Neural cell (in vitro differentiated cells): ENCODE measurements around the gene MED26. TPM values are rescaled to one million over a fixed set of nuclear protein-coding genes. Genes with fewer than 3 reads are reported as not detected.

ENCODE experiments used
- H2AFZ ChIP-seq: fragments of 200-600, 300-800 bp; sonication (generic), shearing (Covaris generic); 2 replicates; pipeline ENCODE4 v1.6.0; 2014; ENCODE audit warnings: low read depth, mild to moderate bottlenecking, antibody characterized with exemption, low read length, moderate library complexity
- H3F3A ChIP-seq: fragments of 200-600 bp; shearing (Covaris generic); 2 replicates; pipeline ENCODE4 v1.6.1; 2016; ENCODE audit warnings: mild to moderate bottlenecking, moderate library complexity, mixed read lengths, antibody characterized with exemption, low read length; ENCODE audit not compliant: insufficient read depth, poor library complexity, severe bottlenecking
- H3K27ac ChIP-seq: fragments of 200-600, 300-800 bp; sonication (generic), shearing (Covaris generic); 2 replicates; pipeline ENCODE4 v1.5.1; 2014; ENCODE audit warnings: mild to moderate bottlenecking, low read length, moderate library complexity
- H3K27me3 ChIP-seq: fragments of 300-800, 200-600 bp; sonication (generic), shearing (Covaris generic); 2 replicates; pipeline ENCODE4 v1.6.0; 2014; ENCODE audit warnings: mild to moderate bottlenecking, low read depth, low read length, moderate library complexity; ENCODE audit not compliant: insufficient read depth
- H3K36me3 ChIP-seq: fragments of 300-800, 200-600 bp; sonication (generic), shearing (Covaris generic); 2 replicates; pipeline ENCODE4 v1.5.1; 2014; ENCODE audit warnings: mild to moderate bottlenecking, antibody characterized with exemption, low read length, moderate library complexity; ENCODE audit not compliant: insufficient read depth
- H3K4me2 ChIP-seq: fragments of 300-800, 200-600 bp; sonication (generic), shearing (Covaris generic); 2 replicates; pipeline ENCODE4 v1.6.0; 2014; ENCODE audit warnings: mild to moderate bottlenecking, low read length
- H3K4me3 ChIP-seq: fragments of 300-800, 200-600 bp; sonication (generic), shearing (Covaris generic); 2 replicates; pipeline ENCODE4 v1.5.1; 2014; ENCODE audit warnings: mild to moderate bottlenecking, low read length, moderate library complexity
- H3K79me2 ChIP-seq: fragments of 200-600 bp; shearing (Covaris generic); replicated peaks from 2 replicates; pipeline ENCODE4 v1.6.0; 2014; ENCODE audit warnings: mild to moderate bottlenecking, low read length, moderate library complexity; ENCODE audit not compliant: insufficient read depth
- H3K9ac ChIP-seq: fragments of 300-800, 200-600 bp; sonication (generic), shearing (Covaris generic); 2 replicates; pipeline ENCODE4 v1.6.1; 2016; ENCODE audit warnings: mild to moderate bottlenecking, low read length, mixed read lengths
- H3K9me2 ChIP-seq: fragments of 200-600 bp; shearing (Covaris generic); 2 replicates; pipeline ENCODE4 v1.6.1; 2016; ENCODE audit warnings: mild to moderate bottlenecking, low read length, mixed read lengths; ENCODE audit not compliant: insufficient read depth
- H3K9me3 ChIP-seq: fragments of 200-600, 300-800 bp; sonication (generic), shearing (Covaris generic); 2 replicates; pipeline ENCODE4 v1.6.1; 2016; ENCODE audit warnings: mild to moderate bottlenecking, mixed run types, low read length, moderate library complexity, mixed read lengths
- H4K20me1 ChIP-seq: fragments of 200-600 bp; shearing (Covaris generic); 2 replicates; pipeline ENCODE4 v1.6.1; 2016; ENCODE audit warnings: mild to moderate bottlenecking, mixed run types; ENCODE audit not compliant: insufficient read depth
- CTCF ChIP-seq: fragments of 450-650 bp; IDR thresholded peaks from 2 replicates; pipeline ENCODE4 v1.5.1; 2014; ENCODE audit warnings: antibody characterized with exemption, mild to moderate bottlenecking, moderate library complexity; ENCODE audit not compliant: poor library complexity, severe bottlenecking
- EP300 ChIP-seq: fragments of 450-650 bp; conservative IDR thresholded peaks from 2 replicates; pipeline ENCODE4 v1.6.1; 2014; ENCODE audit warnings: antibody characterized with exemption, mild to moderate bottlenecking, moderate library complexity; ENCODE audit not compliant: poor library complexity, severe bottlenecking
- EZH2 ChIP-seq: fragments of 200-600, 300-800 bp; shearing (Covaris generic), sonication (generic); IDR thresholded peaks from 2 replicates; pipeline ENCODE4 v1.6.1; 2014; ENCODE audit warnings: antibody characterized with exemption, low read length, borderline replicate concordance, mild to moderate bottlenecking; ENCODE audit not compliant: insufficient read depth, poor library complexity, severe bottlenecking
- MXI1 ChIP-seq: fragments of 450-650 bp; conservative IDR thresholded peaks from 2 replicates; pipeline ENCODE4 v1.6.1; 2014; ENCODE audit warnings: antibody characterized with exemption, mild to moderate bottlenecking; ENCODE audit not compliant: poor library complexity, severe bottlenecking
- POLR2AphosphoS5 ChIP-seq: IDR thresholded peaks from 2 replicates; pipeline ENCODE4 v1.6.1; 2012
- RAD21 ChIP-seq: fragments of 450-650 bp; conservative IDR thresholded peaks from 2 replicates; pipeline ENCODE4 v1.6.1; 2014; ENCODE audit warnings: antibody characterized with exemption, mild to moderate bottlenecking, moderate library complexity
- REST ChIP-seq: IDR thresholded peaks from 2 replicates; pipeline ENCODE4 v1.6.1; 2012; ENCODE audit warnings: borderline replicate concordance
- SMC3 ChIP-seq: fragments of 450-650 bp; conservative IDR thresholded peaks from 2 replicates; pipeline ENCODE4 v1.6.1; 2014; ENCODE audit warnings: antibody characterized with exemption, mild to moderate bottlenecking, moderate library complexity; ENCODE audit not compliant: poor library complexity
- TAF1 ChIP-seq: IDR thresholded peaks from 2 replicates; pipeline ENCODE4 v1.6.1; 2012; ENCODE audit warnings: low read depth
- polyA plus RNA-seq: library from polyadenylated mRNA; depleted of rRNA; stranded (reverse); fragments of >200 nt; gene quantifications from 2 replicates; pipeline ENCODE4 v1.2.3, GENCODE V29; 2014

Gene MED26
- polyA plus RNA-seq, 1 donor from 2014 or later, result 4.2 TPM

GRCh38 chr19:16576690-16577530 is 51.1 kb downstream of the MED26 start:
- no peaks in the 10 kb centered on the region for H4K20me1 ChIP-seq
- H3K9me2 ChIP-seq, result no peaks in the 10 kb centered on the region
- H2AFZ ChIP-seq, result no peak overlapping the region
- no peak overlapping the region for H3K27ac ChIP-seq
- H3K9me3 ChIP-seq, result no peaks in the 10 kb centered on the region
- H3K79me2 ChIP-seq, result peaks cover 52% of the 10 kb centered on the region
- no peaks in the 10 kb centered on the region for H3F3A ChIP-seq
- TF ChIP-seq SMC3, result no peak
- TF ChIP-seq TAF1, result no peak
- no peak for TF ChIP-seq CTCF
- TF ChIP-seq RAD21, result no peak
- no peak for TF ChIP-seq EZH2
- TF ChIP-seq POLR2AphosphoS5, result no peak
- TF ChIP-seq MXI1, result no peak
- TF ChIP-seq REST, result no peak
- TF ChIP-seq EP300, result no peak
- H3K9ac ChIP-seq, result no peak overlapping the region
- H3K27me3 ChIP-seq, result no peaks in the 10 kb centered on the region
- H3K4me3 ChIP-seq, result no peak overlapping the region
- H3K36me3 ChIP-seq, result no peaks in the 10 kb centered on the region
- no peak overlapping the region for H3K4me2 ChIP-seq

- no peaks in the 10 kb centered on the region for H3K27me3 ChIP-seq
- TF ChIP-seq SMC3, result no peak
- no peak for TF ChIP-seq CTCF
- TF ChIP-seq REST, result no peak
- no peak for TF ChIP-seq POLR2AphosphoS5
- TF ChIP-seq TAF1, result no peak
- TF ChIP-seq EZH2, result no peak
- no peak for TF ChIP-seq MXI1
- no peak for TF ChIP-seq RAD21
- no peak for TF ChIP-seq EP300
- H3K79me2 ChIP-seq, result peaks cover 48% of the 10 kb centered on the region
- no peak overlapping the region for H3K9ac ChIP-seq
- H4K20me1 ChIP-seq, result no peaks in the 10 kb centered on the region
- H3K4me2 ChIP-seq, result no peak overlapping the region
- H3K4me3 ChIP-seq, result no peak overlapping the region
- no peaks in the 10 kb centered on the region for H3K36me3 ChIP-seq
- H3K27ac ChIP-seq, result no peak overlapping the region
- H3F3A ChIP-seq, result no peaks in the 10 kb centered on the region
- H3K9me2 ChIP-seq, result no peaks in the 10 kb centered on the region
- H2AFZ ChIP-seq, result no peak overlapping the region
- H3K9me3 ChIP-seq, result no peaks in the 10 kb centered on the region
Observed at GRCh38 chr19:16575861-16576689, 51.9 kb downstream of the MED26 start.
